Body of pancreas (tissue), 4 donors: ENCODE results near the gene KRTAP2-4. TPM values are rescaled to one million over a fixed set of nuclear protein-coding genes. Genes with fewer than 3 reads are reported as not detected.
"Not testable (repeated sequence)": the region's sequence is repeated elsewhere in the genome, so short reads cannot be mapped to it uniquely, and the experiment has no call there.

Experiments used
- ATAC-seq: fragments of 150-250 bp; one replicate; pipeline ENCODE4 v1.9.1; 2016
- DNase-seq, 4 donors: peaks; one replicate each; pipeline ENCODE4 v3.0.0-alpha.2; 2019
- H3K27ac ChIP-seq, 4 donors: fragments of 200-600 bp; sonication (generic); 1 replicate in 3 of 4; 2 replicates in 1 of 4; pipeline versions ENCODE4 v1.5.1 to v1.6.1; 2016 to 2019; ENCODE audit warnings: mild to moderate bottlenecking in 1 of 4, mixed read lengths in 1 of 4, moderate library complexity in 1 of 4
- H3K27me3 ChIP-seq, 2 donors: fragments of 200-600 bp; sonication (generic); one replicate each; pipeline ENCODE4 v1.6.0; 2016; ENCODE audit warnings: mild to moderate bottlenecking in 1 of 2
- H3K36me3 ChIP-seq, 2 donors: fragments of 200-600 bp; sonication (generic); replicated peaks in 1 of 2; 2 replicates each; pipeline ENCODE4 v1.5.1; 2016; ENCODE audit warnings: low read depth in 2 of 2; ENCODE audit not compliant: insufficient read depth in 1 of 2
- H3K4me1 ChIP-seq: fragments of 200-600 bp; sonication (generic); one replicate; pipeline ENCODE4 v1.6.0; 2016
- H3K4me3 ChIP-seq, 2 donors: fragments of 200-600 bp; sonication (generic); 1 replicate in 1 of 2; 2 replicates in 1 of 2; pipeline ENCODE4 v1.5.1; 2016 to 2019
- H3K9me3 ChIP-seq, 3 donors: fragments of 200-600 bp; sonication (generic); 1 replicate in 2 of 3; 2 replicates in 1 of 3; pipeline ENCODE4 v1.5.1; 2016
- POLR2A ChIP-seq, 3 donors: fragments of 450-650 bp; IDR thresholded peaks; one replicate each; pipeline ENCODE4 v1.6.1; 2016; ENCODE audit warnings: antibody characterized with exemption in 3 of 3, mild to moderate bottlenecking in 2 of 3
- WGBS, 2 donors: methylation state at CpG; one replicate each; pipeline ENCODE4 v1.1.5; 2017; 5-methylcytosine and 5-hydroxymethylcytosine counted together
- intact Hi-C: fragments of 100-400 bp; cut with DNase I; formaldehyde crosslinking; loops from one replicate; pipeline ENCODE4 v1.15.1; 2023
- total RNA-seq, 2 donors: library from RNA; depleted of rRNA; stranded (reverse); fragments of >200 nt; gene quantifications; one replicate each; pipeline ENCODE4 v1.1.0, GENCODE V29; 2016
- TF ChIP-seq, protein P1 (sequence below), 7 experiments: fragments of 450-650 bp in 4 of 7; fragments of 200-600 bp in 3 of 7; sonication (generic) in 3 of 7; IDR thresholded peaks; one replicate each; pipeline ENCODE4 v1.5.1; 2016 to 2019; ENCODE audit warnings: antibody characterized with exemption in 7 of 7

Gene KRTAP2-4
- total RNA-seq, 2 donors from 2014 or later = not detected

DNA sequence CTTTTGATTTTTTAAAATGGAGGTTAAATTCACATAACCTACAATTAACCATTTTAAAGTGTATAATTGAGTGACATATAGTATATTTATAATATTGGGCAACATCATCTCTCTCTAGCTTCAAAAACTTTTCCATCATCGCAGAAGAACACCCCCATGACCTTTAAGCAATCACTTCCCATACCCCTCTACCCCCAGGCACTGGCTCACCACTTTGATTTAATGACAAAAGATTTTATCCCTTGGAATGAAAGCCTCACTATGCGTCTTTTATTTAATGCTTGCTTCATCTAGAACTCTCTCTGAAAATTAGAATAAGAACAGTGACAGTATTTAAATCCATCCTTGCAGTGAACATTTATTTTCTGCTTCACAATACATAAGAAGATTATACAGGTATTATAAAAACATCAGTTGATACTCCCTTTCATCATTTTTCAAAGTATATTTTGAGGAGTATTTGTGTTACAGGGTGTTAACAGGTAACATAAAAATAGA lies 27.8 kb downstream of the KRTAP2-4 start:
- peaks cover 13% of the 10 kb centered on the region for H3K4me1 ChIP-seq
- ATAC-seq = no peak
- H3K27me3 ChIP-seq = no peaks in the 10 kb centered on the region
- intact Hi-C loops = no loop called here
- H3K27ac ChIP-seq = no peak overlapping the region
- TF ChIP-seq POLR2A (IDR thresholded peaks at IDR 0.05) = no peak
- TF ChIP-seq, protein P1, sequence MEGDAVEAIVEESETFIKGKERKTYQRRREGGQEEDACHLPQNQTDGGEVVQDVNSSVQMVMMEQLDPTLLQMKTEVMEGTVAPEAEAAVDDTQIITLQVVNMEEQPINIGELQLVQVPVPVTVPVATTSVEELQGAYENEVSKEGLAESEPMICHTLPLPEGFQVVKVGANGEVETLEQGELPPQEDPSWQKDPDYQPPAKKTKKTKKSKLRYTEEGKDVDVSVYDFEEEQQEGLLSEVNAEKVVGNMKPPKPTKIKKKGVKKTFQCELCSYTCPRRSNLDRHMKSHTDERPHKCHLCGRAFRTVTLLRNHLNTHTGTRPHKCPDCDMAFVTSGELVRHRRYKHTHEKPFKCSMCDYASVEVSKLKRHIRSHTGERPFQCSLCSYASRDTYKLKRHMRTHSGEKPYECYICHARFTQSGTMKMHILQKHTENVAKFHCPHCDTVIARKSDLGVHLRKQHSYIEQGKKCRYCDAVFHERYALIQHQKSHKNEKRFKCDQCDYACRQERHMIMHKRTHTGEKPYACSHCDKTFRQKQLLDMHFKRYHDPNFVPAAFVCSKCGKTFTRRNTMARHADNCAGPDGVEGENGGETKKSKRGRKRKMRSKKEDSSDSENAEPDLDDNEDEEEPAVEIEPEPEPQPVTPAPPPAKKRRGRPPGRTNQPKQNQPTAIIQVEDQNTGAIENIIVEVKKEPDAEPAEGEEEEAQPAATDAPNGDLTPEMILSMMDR (IDR thresholded peaks at IDR 0.05) = no peak
- DNase-seq = no peak
- WGBS, 2 donors = 66 to 79% methylated on average over 2 of the region's 2 CpGs
- no peaks in the 10 kb centered on the region for H3K9me3 ChIP-seq
- no peak overlapping the region for H3K4me3 ChIP-seq
- no peaks in the 10 kb centered on the region for H3K36me3 ChIP-seq

DNA sequence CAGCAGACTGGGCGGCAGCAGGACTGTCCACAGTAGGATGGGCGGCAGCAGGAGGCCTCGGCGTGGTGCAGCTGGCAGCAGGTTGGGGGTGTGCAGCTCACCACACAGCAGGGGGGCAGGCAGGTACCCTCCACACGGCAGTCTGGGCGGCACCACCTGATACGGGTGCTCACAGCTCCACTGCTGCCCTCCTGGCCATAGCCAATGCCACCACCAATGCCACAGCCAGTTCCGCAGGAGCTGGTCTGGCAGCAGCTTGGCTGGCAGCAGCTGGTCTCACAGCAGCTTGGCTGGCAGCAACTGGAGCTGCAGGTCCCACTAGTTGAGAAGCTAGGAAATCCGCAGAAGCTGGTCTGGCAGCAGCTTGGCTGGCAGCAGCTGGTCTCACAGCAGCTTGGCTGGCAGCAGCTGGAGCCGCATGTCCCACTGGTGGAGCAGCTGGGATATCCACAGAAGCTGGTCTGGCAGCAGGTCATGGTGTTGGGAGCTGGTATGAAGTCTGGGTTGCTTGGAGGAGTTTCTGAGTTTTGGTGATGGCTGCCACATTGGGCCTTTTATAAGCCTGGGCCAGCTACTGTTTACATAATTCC lies 31.2 kb downstream of the KRTAP2-4 start, which contains the start of gene KRTAP1-3:
TSS of gene KRTAP1-3 (minus strand) at position 529 of the 590 bp plus-strand sequence. CDS start at position 476, 53 bp downstream.
- WGBS, 2 donors = 87 to 89% methylated on average over 7 to 10 of the region's 10 CpGs

DNA sequence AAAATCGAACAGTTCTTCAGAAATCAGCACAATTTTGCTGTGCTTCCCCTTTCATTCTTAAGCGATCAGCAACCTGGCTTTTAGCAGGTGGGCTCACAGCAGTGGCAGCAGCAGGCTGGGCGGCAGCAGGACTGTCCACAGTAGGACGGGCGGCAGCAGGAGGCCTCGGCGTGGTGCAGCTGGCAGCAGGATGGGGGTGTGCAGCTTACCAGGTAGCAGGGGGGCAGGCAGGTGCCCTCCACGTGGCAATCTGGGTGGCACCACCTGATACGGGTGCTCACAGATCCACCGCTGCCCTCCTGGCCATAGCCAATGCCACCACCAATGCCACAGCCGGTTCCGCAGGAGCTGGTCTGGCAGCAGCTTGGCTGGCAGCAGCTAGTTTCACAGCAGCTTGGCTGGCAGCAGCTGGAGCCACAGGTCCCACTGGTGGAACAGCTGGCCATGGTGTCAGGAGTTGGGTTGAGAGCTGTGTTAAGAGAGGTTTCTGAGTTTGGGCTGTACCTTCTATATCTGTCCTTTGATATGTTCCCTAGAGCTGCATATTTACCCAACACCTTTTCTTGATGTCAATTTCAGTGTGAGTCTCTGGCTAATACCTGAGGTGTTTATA lies 35.9 kb downstream of the KRTAP2-4 start, which contains the start of gene KRTAP1-4:
TSS of gene KRTAP1-4 (minus strand) at position 563 of the 613 bp plus-strand sequence. CDS start at position 446, 117 bp downstream.
- no peak for TF ChIP-seq POLR2A (IDR thresholded peaks at IDR 0.05)
- TF ChIP-seq, protein P1 (IDR thresholded peaks at IDR 0.05) = no peak

More for the DNA sequence above, 31.2 kb downstream of the KRTAP2-4 start, which contains the start of gene KRTAP1-3:
- H3K9me3 ChIP-seq, intact Hi-C loops, H3K27me3 ChIP-seq, H3K4me1 ChIP-seq, DNase-seq, H3K27ac ChIP-seq, ATAC-seq, H3K4me3 ChIP-seq, H3K36me3 ChIP-seq: not testable (repeated sequence)

DNA sequence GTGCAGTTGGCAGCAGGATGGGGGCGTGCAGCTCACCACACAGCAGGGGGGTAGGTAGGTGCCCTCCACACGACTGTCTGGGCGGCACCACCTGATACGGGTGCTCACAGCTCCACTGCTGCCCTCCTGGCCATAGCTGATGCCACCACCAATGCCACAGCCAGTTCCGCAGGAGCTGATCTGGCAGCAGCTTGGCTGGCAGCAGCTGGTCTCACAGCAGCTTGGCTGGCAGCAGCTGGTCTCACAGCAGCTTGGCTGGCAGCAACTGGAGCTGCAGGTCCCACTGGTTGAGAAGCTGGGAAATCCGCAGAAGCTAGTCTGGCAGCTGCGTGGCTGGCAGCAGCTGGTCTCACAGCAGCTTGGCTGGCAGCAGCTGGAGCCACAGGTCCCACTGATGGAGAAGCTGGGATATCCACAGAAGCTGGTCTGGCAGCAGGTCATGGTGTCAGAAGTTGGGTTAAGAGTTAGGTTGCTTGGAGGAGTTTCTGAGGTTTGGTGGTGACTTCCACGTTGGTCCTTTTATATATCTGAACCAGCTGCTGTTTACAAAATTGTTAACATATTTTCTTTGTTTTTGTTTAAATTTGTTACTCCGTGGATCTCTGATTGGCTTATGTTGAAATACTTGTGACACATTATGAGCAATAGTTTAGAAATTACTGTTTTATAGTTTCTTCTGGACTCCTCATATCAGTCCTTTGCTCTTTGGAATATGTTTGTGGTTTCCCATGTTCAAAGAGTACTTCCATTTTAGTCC lies 38.8 kb downstream of the KRTAP2-4 start, which contains the start of gene KRTAP1-5:
TSS of gene KRTAP1-5 (minus strand) at position 494 of the 757 bp plus-strand sequence. CDS start at position 441, 53 bp downstream.
- 53 to 64% methylated on average over 5 to 9 of the region's 9 CpGs for WGBS, 2 donors
- intact Hi-C loops = no loop called here
- TF ChIP-seq, protein P1 (IDR thresholded peaks at IDR 0.05) = no peak
- Histone ChIP-seq H3K36me3 (no peaks in the 10 kb centered on the region), H3K27ac (no peak within 1 kb of the TSS), H3K4me3 (no peak within 1 kb of the TSS), H3K27me3 (no peaks in the 10 kb centered on the region), H3K9me3 (no peaks in the 10 kb centered on the region), H3K4me1 (no peaks in the 10 kb centered on the region)
- DNase-seq (peak in 2 of 4 donors; percentile 39 to 45), ATAC-seq (no peak)

More for the DNA sequence above, 35.9 kb downstream of the KRTAP2-4 start, which contains the start of gene KRTAP1-4:
- H3K9me3 ChIP-seq = no peaks in the 10 kb centered on the region
- H3K4me3 ChIP-seq = no peak within 1 kb of the TSS
- DNase-seq (peak in 1 of 4 donors; percentile 15), ATAC-seq (no peak)
- no peaks in the 10 kb centered on the region for H3K27me3 ChIP-seq
- WGBS, 2 donors = 74 to 77% methylated on average over 5 to 12 of the region's 12 CpGs
- H3K36me3 ChIP-seq = no peaks in the 10 kb centered on the region
- H3K4me1 ChIP-seq = no peaks in the 10 kb centered on the region
- no peak within 1 kb of the TSS for H3K27ac ChIP-seq
- intact Hi-C loops = no loop called here

DNA sequence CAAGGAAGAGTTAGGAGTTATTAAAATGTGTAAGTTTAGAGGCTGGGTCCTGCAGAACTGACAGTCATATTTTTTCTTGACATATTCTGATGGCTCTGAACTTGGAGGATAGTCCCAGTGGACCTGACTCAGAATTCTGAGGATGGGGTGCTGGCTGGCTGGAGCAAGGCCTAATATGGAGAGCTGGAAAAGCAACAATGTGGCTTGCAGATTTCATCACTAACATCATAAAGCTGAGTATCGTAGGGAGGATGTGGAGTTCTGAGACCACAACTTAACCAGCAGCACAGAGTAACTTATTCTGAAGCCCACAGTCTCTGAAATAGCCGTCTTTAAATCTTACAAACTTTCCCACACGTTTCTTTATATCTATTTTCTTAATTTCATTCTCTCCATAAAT lies 41.0 kb downstream of the KRTAP2-4 start:
- H3K4me3 ChIP-seq = no peak overlapping the region
- H3K27ac ChIP-seq = no peak overlapping the region
- no peaks in the 10 kb centered on the region for H3K4me1 ChIP-seq
- no peaks in the 10 kb centered on the region for H3K9me3 ChIP-seq
- no peaks in the 10 kb centered on the region for H3K27me3 ChIP-seq
- 60 to 66% methylated on average over 3 of the region's 3 CpGs for WGBS, 2 donors
- intact Hi-C loops = no loop called here
- no peak for DNase-seq
- no peaks in the 10 kb centered on the region for H3K36me3 ChIP-seq
- ATAC-seq = no peak
- TF ChIP-seq, protein P1 (IDR thresholded peaks at IDR 0.05) = no peak
- no peak for TF ChIP-seq POLR2A (IDR thresholded peaks at IDR 0.05)
